GM12872 (cell line): ENCODE data around the gene TNNT3.

Experiments used
- TF ChIP-seq, protein P1 (sequence below): IDR thresholded peaks from 3 replicates; pipeline ENCODE4 v1.5.1; 2011; ENCODE audit warnings: low read depth, mild to moderate bottlenecking, low read length, moderate library complexity; ENCODE audit not compliant: insufficient read depth

The TNNT3 gene

DNA sequence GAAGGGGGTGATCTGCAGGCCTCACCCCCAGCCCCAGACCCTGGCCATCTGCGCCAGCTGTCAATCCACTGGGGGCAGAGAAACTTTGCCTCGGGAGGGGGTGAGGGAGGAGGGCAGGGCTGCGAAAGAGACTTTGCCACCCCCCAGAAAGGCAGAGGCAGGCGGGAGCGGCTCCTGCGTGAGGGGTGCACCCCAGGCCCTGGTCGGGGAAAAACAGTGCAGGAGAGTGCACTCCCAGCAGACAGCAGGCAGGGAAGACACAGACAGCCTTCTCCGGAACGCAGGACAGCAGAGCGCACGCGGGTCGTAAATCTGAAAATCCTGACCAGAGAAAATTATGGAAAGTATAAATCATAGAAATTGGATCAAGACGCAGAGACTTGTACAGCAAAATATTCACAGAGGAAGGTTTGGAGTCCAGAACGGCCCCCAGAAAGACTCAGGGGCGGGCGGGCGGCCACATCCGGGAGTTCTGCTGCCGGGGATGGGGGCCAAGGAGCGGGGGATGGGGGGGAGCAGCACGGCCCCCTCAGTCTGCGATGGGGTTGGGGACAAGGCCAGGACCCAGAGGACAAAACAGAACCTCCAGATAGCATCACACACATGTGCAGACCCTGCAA lies 19.6 kb downstream of the TNNT3 start:
- TF ChIP-seq, protein P1, sequence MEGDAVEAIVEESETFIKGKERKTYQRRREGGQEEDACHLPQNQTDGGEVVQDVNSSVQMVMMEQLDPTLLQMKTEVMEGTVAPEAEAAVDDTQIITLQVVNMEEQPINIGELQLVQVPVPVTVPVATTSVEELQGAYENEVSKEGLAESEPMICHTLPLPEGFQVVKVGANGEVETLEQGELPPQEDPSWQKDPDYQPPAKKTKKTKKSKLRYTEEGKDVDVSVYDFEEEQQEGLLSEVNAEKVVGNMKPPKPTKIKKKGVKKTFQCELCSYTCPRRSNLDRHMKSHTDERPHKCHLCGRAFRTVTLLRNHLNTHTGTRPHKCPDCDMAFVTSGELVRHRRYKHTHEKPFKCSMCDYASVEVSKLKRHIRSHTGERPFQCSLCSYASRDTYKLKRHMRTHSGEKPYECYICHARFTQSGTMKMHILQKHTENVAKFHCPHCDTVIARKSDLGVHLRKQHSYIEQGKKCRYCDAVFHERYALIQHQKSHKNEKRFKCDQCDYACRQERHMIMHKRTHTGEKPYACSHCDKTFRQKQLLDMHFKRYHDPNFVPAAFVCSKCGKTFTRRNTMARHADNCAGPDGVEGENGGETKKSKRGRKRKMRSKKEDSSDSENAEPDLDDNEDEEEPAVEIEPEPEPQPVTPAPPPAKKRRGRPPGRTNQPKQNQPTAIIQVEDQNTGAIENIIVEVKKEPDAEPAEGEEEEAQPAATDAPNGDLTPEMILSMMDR, result no peak

DNA sequence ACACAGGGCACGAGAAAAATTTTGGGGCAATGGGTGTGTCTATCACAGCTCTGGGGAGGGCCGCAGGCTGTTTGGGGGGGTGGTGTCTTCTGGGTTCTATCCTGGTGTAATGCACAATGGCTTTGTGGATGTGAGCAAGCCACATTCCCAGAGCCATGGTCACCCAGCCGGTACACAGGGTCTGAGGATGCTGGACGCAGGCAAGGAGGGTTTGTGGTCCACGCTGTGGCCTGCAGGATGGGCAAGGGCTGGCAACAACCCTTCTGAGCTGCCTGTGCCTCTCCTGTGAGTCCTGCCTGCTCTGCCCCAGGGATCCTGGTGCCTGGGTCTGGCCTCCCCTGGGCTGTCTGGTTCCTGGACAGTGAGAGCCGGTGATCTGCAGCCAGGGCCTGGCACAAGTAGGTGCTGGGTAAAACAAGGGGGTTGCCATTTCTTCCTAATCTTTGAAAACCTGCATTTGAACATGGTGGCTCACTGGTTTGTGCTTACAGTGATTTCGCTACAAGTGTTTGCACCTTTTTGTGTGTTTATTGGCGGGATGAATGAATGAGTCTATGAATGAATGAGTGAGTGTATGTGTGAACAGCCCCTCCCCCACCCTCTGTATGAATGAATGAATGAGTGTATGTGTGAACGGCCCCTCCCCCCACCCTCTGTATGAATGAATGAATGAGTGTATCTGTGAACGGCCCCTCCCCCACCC lies 23.2 kb downstream of the TNNT3 start:
- TF ChIP-seq, protein P1, result no peak

- TF ChIP-seq, protein P1, result no peak
Measured at GRCh38 chr11:1943576-1943975, 24.1 kb downstream of the TNNT3 start.

- TF ChIP-seq, protein P1, result no peak
Measured at GRCh38 chr11:1943977-1944376, 24.5 kb downstream of the TNNT3 start.

DNA sequence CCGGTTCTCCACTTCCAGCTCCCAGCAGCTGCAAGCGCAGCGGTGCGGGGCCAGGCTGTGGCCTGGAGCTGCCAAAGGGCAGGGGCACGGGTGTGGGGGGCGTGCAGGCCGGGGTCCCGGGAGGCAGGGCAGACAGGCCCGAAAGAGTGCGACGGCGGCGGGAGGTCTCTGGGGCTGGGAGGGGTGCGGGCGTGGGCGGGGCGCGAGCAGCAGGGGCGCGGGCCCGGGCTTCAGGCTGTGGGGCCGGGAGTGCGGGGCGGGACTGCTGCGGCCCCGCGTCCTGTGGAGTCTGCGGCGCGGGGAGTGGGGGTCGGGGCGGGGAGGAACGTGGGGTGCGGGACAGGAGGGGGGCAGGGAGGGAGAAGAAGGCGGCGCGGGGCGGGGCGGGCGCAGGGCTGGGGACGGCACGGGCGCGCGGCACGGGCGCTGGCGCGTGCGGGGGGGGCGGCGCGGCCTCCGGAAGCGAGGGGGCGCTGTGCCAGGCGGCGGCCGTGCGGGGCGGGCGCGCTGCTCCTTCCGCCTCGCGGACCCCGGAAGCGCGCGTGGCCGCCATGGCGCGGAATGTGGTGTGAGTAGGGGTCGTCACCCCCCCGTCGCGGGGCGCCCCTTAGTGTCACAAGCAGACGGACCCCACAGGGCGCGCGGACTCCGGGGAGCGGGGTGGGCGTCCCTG lies 27.4 kb downstream of the TNNT3 start, which contains the start of gene MRPL23:
Gene MRPL23, plus strand, starts transcription at position 521 of the 673 bp plus-strand sequence. Its CDS starts 31 bp downstream, at position 552.
- TF ChIP-seq, protein P1, result no peak

GRCh38 chr11:1947592-1948237 lies 28.2 kb downstream of the TNNT3 start:
- TF ChIP-seq, protein P1, result no peak

- TF ChIP-seq, protein P1, result no peak
Measured at GRCh38 chr11:1948389-1948788, 28.9 kb downstream of the TNNT3 start.
